ENCODE results near the gene LIPM.

GRCh38 chr10:88827671-88828070 is 25.1 kb downstream of the LIPM start:
- TF ChIP-seq POLR2AphosphoS5 (IDR thresholded peaks at IDR 0.05; ENCODE audit: low read depth): no peak
- no peak for TF ChIP-seq CTCF (IDR thresholded peaks at IDR 0.05; ENCODE audit: insufficient read depth, low read length)
- no peak for TF ChIP-seq REST (IDR thresholded peaks at IDR 0.05; ENCODE audit: insufficient replicate concordance, low read depth)
- no peak for TF ChIP-seq GABPA (IDR thresholded peaks at IDR 0.05; ENCODE audit: low read depth)
- no peak for TF ChIP-seq SPI1 (IDR thresholded peaks at IDR 0.05; ENCODE audit: borderline replicate concordance, low read depth)
